HG03457 (cell line): Measurements from ENCODE around the gene CERS1.

ENCODE experiments used
- ATAC-seq: cut with Tn5 transposase; IDR thresholded peaks from one replicate; pipeline ENCODE4 v1.9.1; 2021; ENCODE audit warnings: moderate number of reproducible peaks; ENCODE audit not compliant: unreplicated experiment

The CERS1 gene

GRCh38 chr19:18858906-18859646 is 36.9 kb downstream of the CERS1 start:
- no peak for ATAC-seq

DNA sequence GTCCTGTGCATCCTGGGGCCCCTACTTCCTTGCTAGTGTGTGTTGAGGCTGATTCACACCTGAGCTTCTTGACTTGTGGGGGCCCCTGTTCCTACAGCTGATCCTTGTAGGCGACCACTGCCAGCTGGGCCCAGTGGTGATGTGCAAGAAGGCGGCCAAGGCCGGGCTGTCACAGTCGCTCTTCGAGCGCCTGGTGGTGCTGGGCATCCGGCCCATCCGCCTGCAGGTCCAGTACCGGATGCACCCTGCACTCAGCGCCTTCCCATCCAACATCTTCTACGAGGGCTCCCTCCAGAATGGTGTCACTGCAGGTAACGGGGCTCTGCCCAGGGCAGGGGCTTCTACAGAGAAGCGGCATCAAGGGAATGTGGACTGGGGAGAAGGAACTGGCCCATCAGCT is 38.7 kb downstream of the CERS1 start:
- ATAC-seq: no peak

DNA sequence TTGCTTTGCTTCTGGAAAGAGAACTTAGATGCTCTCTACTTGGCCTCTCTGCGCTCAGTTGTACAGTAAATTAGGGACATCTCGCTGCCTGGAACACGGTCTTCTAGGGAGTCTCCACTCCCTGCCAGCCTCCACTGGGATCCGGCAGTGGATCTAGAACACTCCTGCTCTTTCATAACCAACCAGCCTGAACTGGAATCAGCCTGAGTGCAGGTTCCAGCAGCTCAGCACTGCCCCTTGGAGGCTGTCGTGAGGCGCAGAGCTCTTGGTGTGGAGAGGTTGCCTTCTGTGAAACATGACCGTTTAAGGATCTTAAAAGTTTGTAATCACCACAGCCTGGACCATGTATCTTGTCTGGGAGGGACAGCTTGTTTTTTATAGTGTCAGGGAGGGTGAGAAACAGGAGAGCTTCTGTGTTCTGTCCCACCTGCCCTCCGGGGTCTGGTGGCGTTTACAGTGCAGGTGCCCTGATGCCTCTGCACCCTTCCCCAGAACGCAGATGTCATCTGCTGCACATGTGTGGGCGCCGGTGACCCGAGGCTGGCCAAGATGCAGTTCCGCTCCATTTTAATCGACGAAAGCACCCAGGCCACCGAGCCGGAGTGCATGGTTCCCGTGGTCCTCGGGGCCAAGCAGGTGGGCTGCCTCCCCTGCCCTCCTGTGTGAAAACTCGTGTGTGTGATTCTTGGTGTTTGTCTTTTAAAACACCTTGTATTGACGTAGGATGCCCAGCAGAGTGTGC is 39.4 kb downstream of the CERS1 start:
- ATAC-seq: no peak

- no peak for ATAC-seq
Observed at GRCh38 chr19:18855647-18856384, 40.1 kb downstream of the CERS1 start.

DNA sequence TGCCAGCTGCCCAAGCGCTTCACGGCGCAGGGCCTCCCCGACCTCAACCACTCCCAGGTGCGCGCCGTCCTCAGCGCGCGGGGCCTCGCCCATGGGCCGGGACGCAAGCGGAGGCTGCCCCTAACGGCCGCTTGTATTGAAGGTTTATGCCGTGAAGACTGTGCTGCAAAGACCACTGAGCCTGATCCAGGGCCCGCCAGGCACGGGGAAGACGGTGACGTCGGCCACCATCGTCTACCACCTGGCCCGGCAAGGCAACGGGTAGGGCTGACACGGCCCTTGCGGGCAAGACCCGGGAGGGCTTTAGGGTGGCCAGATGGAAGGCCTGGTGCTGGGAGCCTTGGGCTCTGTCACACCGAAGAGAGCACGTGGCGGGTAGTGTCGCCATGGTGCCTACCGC is 41.0 kb downstream of the CERS1 start:
- no peak for ATAC-seq

GRCh38 chr19:18853755-18854427 is 42.1 kb downstream of the CERS1 start:
- no peak for ATAC-seq

- ATAC-seq: no peak
Observed at GRCh38 chr19:18852648-18853047, 43.3 kb downstream of the CERS1 start.

GRCh38 chr19:18851673-18852325 is 44.2 kb downstream of the CERS1 start:
- ATAC-seq: no peak

- no peak for ATAC-seq
Observed at GRCh38 chr19:18850471-18851375, 45.2 kb downstream of the CERS1 start.

DNA sequence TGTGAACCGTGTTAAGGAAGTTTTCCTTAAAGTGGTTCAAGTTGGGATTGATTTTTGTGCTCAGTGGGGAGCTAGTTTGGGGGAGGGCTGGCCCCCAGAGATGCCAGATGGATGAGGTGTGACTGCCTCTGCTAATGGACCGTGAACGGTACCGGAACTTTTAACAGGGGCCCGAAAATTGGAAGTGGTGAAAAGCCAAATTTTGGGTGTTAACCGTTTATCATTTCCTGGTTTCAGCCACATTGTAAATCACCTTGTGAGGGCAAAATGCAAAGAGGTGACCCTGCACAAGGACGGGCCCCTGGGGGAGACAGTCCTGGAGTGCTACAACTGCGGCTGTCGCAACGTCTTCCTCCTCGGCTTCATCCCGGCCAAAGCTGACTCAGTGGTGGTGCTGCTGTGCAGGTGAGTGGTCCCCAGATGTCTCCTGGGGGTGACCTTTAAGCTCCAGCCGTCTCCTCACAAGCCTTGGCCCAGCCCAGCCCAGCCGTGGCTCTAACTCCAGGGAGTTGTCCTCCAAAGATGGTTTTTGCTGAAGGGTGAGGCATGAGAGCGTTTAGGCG is 46.0 kb downstream of the CERS1 start:
- no peak for ATAC-seq

- no peak for ATAC-seq
Observed at GRCh38 chr19:18848878-18849661, 46.9 kb downstream of the CERS1 start.

GRCh38 chr19:18847549-18848463 is 48.2 kb downstream of the CERS1 start:
- no peak for ATAC-seq

DNA sequence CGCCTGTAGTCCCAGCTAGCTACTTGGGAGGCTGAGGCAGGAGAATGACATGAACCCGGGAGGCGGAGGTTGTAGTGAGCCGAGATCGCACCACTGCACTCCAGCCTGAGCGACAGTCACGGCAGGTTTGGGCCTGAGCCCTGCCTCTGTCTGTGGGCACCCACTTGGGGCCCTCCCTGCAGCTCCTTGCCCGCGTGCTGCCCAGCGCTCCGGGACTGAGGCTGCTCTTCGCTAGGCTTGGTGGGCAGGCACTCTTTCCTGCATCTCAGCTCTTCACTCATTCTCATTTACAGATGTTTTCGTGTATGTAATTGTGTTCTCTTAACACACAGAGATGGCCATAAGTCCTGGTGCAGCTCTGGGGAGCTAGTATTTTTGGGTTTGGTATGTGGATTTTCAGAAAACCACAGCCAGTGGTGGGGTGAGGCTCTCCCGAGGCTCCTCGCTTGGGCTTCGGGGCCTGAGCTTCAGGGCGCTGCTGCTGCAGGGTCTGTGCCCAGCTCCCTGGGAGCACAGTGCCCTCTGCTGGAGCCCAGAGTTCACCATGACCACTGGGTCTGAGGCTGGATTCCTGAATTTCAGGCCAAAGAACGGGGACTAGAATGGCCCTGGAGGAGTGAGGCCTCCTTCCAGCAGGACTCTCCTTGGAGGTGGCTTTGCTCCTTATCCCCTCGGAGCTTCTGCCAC is 49.0 kb downstream of the CERS1 start:
- no peak for ATAC-seq

DNA sequence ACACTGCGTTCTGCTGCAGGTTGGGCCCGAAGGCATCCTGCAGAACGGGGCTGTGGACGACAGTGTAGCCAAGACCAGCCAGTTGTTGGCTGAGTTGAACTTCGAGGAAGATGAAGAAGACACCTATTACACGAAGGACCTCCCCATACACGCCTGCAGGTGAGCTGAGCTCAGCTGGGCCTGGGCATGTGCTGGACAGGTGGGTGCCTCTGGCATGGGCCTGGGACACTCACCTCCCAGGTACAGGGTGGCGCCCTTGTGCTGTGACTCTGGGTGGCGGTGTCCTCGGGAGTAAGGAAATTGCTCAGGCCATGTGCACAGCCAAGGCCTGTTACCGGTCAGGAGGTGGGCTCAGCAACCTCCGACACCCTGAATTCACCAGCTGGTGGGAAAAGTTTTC is 50.0 kb downstream of the CERS1 start:
- no peak for ATAC-seq

GRCh38 chr19:18844806-18845329 is 51.1 kb downstream of the CERS1 start:
- ATAC-seq: no peak

DNA sequence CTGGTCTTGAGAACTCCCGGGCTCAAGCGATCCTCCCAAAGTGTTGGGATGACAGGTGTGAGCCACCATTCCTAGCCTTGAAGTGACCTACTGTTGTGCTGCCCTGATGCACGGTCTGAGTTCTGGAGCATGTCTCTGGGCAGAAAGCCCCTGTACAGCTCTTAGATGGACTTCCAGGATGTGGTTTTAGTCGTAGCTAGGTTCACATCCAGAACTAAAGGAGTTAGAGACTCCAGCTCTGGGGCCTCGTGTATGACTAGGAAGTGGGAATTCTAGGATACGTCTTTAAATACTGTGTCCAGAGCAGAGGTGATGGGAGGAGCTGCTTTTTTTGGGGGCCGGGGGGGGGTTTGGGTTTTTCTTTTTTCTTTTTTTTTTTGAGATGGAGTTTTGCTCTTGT is 52.0 kb downstream of the CERS1 start:
- ATAC-seq: no peak

DNA sequence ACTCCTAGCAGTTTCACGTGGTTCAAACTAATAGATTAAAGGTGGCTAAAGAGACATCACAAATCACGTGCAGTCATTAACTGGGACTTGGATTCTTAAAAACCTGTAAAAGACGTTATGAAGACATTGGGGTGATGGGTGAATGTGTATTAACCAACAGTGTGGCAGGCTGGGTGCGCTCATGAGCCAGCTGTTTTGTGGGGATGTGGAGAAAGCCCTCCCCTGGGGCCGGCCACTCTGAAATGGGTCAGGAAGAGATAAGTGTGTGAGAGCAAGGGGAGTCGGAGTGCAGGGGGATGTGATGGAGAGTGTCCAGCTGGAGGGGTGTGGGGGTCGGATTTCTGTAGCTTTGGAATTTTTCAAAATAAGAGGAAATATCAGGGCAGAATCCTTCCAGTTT is 53.8 kb downstream of the CERS1 start:
- ATAC-seq: no peak
